ENCODE results near the gene RNF157. TPM values are rescaled to one million over a fixed set of nuclear protein-coding genes. Genes with fewer than 3 reads are reported as not detected.
A peak's percentile ranks its signal among the peaks of the same experiment; 100 is the strongest.

RNF157 gene
- total RNA-seq, 1 experiment from 2014 or later, result 4.0 TPM

- DNase-seq (ENCODE audit: low read depth, low spot score) (no peak), ATAC-seq (no peak)
- H3K4me1 ChIP-seq (ENCODE audit: control insufficient read depth, insufficient read depth, low read length), result peaks cover 45% of the 10 kb centered on the region
- peak overlapping the region; percentile 92 for H3K27ac ChIP-seq (ENCODE audit: low read length)
- no peaks in the 10 kb centered on the region; the same call in 1 of the 2 replicates for H3K36me3 ChIP-seq (ENCODE audit: control insufficient read depth, insufficient read depth, low read length)
- H3K27me3 ChIP-seq (ENCODE audit: control insufficient read depth, insufficient read depth, low read length), result no peaks in the 10 kb centered on the region
- peak overlapping the region; percentile 31 to 40 for H3K4me3 ChIP-seq (ENCODE audit: low read depth in 2 of 2, low read length in 2 of 2)
- ChIA-PET POLR2A (interaction anchor here (0.6 to 1.0 kb wide), 5 partner anchors 17 to 411 kb away, joined by 3 to 5 read pairs (median 3); partner anchors contain the start of gene RNF157), CTCF (interaction anchor here (0.6 to 1.5 kb wide), 2 partner anchors 15 to 143 kb away, joined by 6 to 12 read pairs; no protein-coding TSS in a partner anchor)
- TF ChIP-seq, protein P1, sequence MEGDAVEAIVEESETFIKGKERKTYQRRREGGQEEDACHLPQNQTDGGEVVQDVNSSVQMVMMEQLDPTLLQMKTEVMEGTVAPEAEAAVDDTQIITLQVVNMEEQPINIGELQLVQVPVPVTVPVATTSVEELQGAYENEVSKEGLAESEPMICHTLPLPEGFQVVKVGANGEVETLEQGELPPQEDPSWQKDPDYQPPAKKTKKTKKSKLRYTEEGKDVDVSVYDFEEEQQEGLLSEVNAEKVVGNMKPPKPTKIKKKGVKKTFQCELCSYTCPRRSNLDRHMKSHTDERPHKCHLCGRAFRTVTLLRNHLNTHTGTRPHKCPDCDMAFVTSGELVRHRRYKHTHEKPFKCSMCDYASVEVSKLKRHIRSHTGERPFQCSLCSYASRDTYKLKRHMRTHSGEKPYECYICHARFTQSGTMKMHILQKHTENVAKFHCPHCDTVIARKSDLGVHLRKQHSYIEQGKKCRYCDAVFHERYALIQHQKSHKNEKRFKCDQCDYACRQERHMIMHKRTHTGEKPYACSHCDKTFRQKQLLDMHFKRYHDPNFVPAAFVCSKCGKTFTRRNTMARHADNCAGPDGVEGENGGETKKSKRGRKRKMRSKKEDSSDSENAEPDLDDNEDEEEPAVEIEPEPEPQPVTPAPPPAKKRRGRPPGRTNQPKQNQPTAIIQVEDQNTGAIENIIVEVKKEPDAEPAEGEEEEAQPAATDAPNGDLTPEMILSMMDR (IDR thresholded peaks at IDR 0.05), result no peak
- TF ChIP-seq TCF7L2 (IDR thresholded peaks at IDR 0.05; ENCODE audit: low read depth, low read length), result no peak
- TF ChIP-seq, protein P2, sequence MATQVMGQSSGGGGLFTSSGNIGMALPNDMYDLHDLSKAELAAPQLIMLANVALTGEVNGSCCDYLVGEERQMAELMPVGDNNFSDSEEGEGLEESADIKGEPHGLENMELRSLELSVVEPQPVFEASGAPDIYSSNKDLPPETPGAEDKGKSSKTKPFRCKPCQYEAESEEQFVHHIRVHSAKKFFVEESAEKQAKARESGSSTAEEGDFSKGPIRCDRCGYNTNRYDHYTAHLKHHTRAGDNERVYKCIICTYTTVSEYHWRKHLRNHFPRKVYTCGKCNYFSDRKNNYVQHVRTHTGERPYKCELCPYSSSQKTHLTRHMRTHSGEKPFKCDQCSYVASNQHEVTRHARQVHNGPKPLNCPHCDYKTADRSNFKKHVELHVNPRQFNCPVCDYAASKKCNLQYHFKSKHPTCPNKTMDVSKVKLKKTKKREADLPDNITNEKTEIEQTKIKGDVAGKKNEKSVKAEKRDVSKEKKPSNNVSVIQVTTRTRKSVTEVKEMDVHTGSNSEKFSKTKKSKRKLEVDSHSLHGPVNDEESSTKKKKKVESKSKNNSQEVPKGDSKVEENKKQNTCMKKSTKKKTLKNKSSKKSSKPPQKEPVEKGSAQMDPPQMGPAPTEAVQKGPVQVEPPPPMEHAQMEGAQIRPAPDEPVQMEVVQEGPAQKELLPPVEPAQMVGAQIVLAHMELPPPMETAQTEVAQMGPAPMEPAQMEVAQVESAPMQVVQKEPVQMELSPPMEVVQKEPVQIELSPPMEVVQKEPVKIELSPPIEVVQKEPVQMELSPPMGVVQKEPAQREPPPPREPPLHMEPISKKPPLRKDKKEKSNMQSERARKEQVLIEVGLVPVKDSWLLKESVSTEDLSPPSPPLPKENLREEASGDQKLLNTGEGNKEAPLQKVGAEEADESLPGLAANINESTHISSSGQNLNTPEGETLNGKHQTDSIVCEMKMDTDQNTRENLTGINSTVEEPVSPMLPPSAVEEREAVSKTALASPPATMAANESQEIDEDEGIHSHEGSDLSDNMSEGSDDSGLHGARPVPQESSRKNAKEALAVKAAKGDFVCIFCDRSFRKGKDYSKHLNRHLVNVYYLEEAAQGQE (IDR thresholded peaks at IDR 0.05; ENCODE audit: insufficient read depth in 1 of 2, low read depth in 2 of 2, low read length in 1 of 2), result no peak
- TF ChIP-seq POLR2AphosphoS5 (IDR thresholded peaks at IDR 0.05; ENCODE audit: low read depth, low read length), result no peak
- TF ChIP-seq SIN3A (IDR thresholded peaks at IDR 0.05; ENCODE audit: borderline replicate concordance, insufficient read depth, low read depth, low read length), result no peak
- in situ Hi-C loops (cut with HindIII; ENCODE audit: low pct_unique_long_range_greater_than_20kb, low sequenced_read_pairs) (no loop called here), intact Hi-C loops (cut with micrococcal nuclease; ENCODE audit: unreplicated experiment) (no loop called here)
- H3K9me3 ChIP-seq (ENCODE audit: control insufficient read depth, insufficient read depth, low read depth, low read length), result no peaks in the 10 kb centered on the region
- BruUV-seq (replicated peaks), result TSS peak; percentile 98
Measured at GRCh38 chr17:76264425-76264754, 24.1 kb upstream of the RNF157 start.

- Histone ChIP-seq H3K4me3 (ENCODE audit: low read depth in 2 of 2, low read length in 2 of 2) (no peak overlapping the region), H3K4me1 (ENCODE audit: control insufficient read depth, insufficient read depth, low read length) (peaks cover 40% of the 10 kb centered on the region), H3K9me3 (ENCODE audit: control insufficient read depth, insufficient read depth, low read depth, low read length) (no peaks in the 10 kb centered on the region), H3K27ac (ENCODE audit: low read length) (peak overlapping the region; percentile 92), H3K36me3 (ENCODE audit: control insufficient read depth, insufficient read depth, low read length) (no peaks in the 10 kb centered on the region; the same call in 1 of the 2 replicates), H3K27me3 (ENCODE audit: control insufficient read depth, insufficient read depth, low read length) (no peaks in the 10 kb centered on the region)
- intact Hi-C loops (cut with micrococcal nuclease; ENCODE audit: unreplicated experiment) (no loop called here), in situ Hi-C loops (cut with HindIII; ENCODE audit: low pct_unique_long_range_greater_than_20kb, low sequenced_read_pairs) (no loop called here)
- BruUV-seq (replicated peaks), result no TSS peak
- TF ChIP-seq TCF7L2 (IDR thresholded peaks at IDR 0.05; ENCODE audit: low read depth, low read length) (no peak), POLR2AphosphoS5 (IDR thresholded peaks at IDR 0.05; ENCODE audit: low read depth, low read length) (no peak), SIN3A (IDR thresholded peaks at IDR 0.05; ENCODE audit: borderline replicate concordance, insufficient read depth, low read depth, low read length) (no peak)
- TF ChIP-seq, protein P2 (IDR thresholded peaks at IDR 0.05; ENCODE audit: insufficient read depth in 1 of 2, low read depth in 2 of 2, low read length in 1 of 2), result no peak
- TF ChIP-seq, protein P1 (IDR thresholded peaks at IDR 0.05), result no peak
- ChIA-PET CTCF (interaction anchor here (0.6 to 1.5 kb wide), 2 partner anchors 16 to 143 kb away, joined by 6 to 12 read pairs; no protein-coding TSS in a partner anchor), POLR2A (interaction anchor here (1.0 kb wide), 1 partner anchor 17 kb away, joined by 3 read pairs; no protein-coding TSS in a partner anchor)
- ATAC-seq (no peak), DNase-seq (ENCODE audit: low read depth, low spot score) (no peak)
Measured at GRCh38 chr17:76263896-76264295, 23.6 kb upstream of the RNF157 start.

All from Panc1 (cell line).